ENCODE measurements around the gene SIN3A.

SIN3A gene

GRCh38 chr15:75367406-75367912 lies 84.0 kb downstream of the SIN3A start:
- peak overlapping the region; percentile 87 for H3K4me3 ChIP-seq (replicated peaks; ENCODE audit: low read depth, low read length)
- no peak for DNase-seq (ENCODE audit: low read depth)
- TF ChIP-seq, protein P1, sequence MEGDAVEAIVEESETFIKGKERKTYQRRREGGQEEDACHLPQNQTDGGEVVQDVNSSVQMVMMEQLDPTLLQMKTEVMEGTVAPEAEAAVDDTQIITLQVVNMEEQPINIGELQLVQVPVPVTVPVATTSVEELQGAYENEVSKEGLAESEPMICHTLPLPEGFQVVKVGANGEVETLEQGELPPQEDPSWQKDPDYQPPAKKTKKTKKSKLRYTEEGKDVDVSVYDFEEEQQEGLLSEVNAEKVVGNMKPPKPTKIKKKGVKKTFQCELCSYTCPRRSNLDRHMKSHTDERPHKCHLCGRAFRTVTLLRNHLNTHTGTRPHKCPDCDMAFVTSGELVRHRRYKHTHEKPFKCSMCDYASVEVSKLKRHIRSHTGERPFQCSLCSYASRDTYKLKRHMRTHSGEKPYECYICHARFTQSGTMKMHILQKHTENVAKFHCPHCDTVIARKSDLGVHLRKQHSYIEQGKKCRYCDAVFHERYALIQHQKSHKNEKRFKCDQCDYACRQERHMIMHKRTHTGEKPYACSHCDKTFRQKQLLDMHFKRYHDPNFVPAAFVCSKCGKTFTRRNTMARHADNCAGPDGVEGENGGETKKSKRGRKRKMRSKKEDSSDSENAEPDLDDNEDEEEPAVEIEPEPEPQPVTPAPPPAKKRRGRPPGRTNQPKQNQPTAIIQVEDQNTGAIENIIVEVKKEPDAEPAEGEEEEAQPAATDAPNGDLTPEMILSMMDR (IDR thresholded peaks at IDR 0.05; ENCODE audit: low read length, missing control alignments): no peak

- TF ChIP-seq, protein P1 (IDR thresholded peaks at IDR 0.05; ENCODE audit: low read length, missing control alignments): no peak
- no peak for DNase-seq (ENCODE audit: low read depth)
- no peak overlapping the region for H3K4me3 ChIP-seq (replicated peaks; ENCODE audit: low read depth, low read length)
Observed at GRCh38 chr15:75367006-75367405, 84.5 kb downstream of the SIN3A start.

- no peak overlapping the region for H3K4me3 ChIP-seq (replicated peaks; ENCODE audit: low read depth, low read length)
- TF ChIP-seq, protein P1 (IDR thresholded peaks at IDR 0.05; ENCODE audit: low read length, missing control alignments): no peak
- DNase-seq (ENCODE audit: low read depth): no peak
Observed at GRCh38 chr15:75366163-75366562, 85.3 kb downstream of the SIN3A start.

DNA sequence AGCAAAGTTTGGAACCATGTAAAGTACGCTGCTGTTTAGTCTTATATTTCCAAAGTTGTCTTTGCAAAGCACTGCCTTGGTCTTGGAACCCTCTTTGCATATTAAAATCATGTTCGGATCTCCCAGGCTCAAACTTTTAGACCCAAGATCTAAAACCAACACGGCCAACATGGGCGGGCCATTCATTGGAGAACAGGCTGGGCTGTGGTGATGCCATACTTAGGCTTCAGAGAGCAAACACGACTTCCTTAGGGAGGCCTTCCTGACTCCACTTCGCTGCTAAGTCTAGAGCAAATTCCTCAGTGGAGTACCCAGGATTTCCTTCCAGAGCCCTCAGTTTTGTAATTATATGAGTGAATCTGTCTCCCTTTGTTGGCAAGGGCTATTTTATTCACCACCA lies 86.6 kb downstream of the SIN3A start:
- TF ChIP-seq, protein P1 (IDR thresholded peaks at IDR 0.05; ENCODE audit: low read length, missing control alignments): no peak
- H3K4me3 ChIP-seq (replicated peaks; ENCODE audit: low read depth, low read length): no peak overlapping the region
- DNase-seq (ENCODE audit: low read depth): no peak

- H3K4me3 ChIP-seq (replicated peaks; ENCODE audit: low read depth, low read length): no peak overlapping the region
- DNase-seq (ENCODE audit: low read depth): no peak
- TF ChIP-seq, protein P1 (IDR thresholded peaks at IDR 0.05; ENCODE audit: low read length, missing control alignments): no peak
Observed at GRCh38 chr15:75363786-75364185, 87.7 kb downstream of the SIN3A start.

DNA sequence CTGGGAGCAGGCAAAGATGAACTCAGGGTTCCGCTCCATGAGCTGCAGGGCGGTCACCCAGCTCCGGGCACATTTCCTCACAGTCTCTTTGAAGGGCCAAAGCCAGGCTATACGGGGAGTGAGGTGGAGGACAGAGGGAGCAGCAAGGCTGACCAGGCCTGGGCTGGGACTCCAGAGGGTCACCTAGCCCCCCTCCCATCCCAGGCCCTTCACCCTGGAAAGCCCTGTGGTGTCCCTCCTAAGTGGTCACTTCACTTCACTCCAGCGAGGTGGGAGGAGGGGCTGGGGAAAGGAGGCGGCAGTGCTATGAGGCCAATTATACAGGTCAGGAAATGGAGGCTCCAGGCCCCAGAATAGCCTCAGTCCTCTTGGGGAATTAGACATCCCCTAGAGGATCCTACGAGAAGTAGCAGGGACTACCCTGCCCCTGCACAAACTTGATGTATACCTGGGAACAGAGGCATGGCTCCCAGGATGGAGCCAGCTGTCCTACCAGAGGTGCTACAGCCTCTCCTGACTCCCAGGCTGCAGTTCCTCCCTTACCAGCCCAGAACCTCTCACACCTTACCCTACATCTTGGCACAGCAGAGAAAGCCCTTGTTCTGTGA lies 88.7 kb downstream of the SIN3A start:
- DNase-seq (ENCODE audit: low read depth): no peak
- TF ChIP-seq, protein P1 (IDR thresholded peaks at IDR 0.05; ENCODE audit: low read length, missing control alignments): no peak
- H3K4me3 ChIP-seq (replicated peaks; ENCODE audit: low read depth, low read length): no peak overlapping the region
